Measurements from ENCODE around the gene SHFL. TPM values are rescaled to one million over a fixed set of nuclear protein-coding genes. Genes with fewer than 3 reads are reported as not detected.

The SHFL gene
- total RNA-seq, 1 experiment from 2014 or later, result 29.0 TPM

DNA sequence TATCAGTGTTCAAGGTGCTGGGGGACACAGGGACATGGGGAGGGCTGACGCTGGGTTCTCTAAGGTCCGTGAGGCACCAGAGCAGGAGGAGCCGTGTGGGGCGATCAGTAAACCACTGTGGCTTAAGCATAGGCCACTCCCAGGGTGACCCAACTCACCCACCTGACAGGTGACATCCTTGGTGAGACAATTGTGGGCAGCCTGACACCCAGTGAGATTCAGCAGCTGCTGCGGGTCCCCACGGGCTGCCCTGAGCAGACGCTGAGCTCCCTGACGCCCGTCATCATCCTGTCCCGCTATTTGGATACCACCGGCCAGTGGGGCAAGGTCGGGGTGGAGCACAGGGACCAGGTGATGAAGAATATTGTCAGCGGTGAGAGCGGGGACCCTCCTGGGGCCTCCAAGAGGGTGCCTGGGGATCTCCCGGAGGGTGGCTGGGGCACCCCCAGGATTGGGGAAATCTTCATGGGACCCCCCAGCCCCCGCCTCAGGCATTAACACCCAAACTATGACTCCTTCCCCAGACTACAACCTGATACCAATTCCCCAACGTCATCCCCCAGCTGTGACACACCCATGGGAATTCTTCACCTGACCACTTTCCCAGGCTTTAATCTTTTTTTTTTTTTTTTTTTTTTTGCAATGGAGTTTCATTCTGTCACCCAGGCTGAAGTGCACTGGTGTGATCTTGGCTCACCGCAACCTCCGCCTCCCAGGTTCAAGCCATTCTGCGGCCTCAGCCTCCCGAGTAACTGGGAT is 33.3 kb upstream of the SHFL start:
- Histone ChIP-seq H3K9ac (ENCODE audit: low read length) (no peak overlapping the region), H3K4me2 (ENCODE audit: low read depth, low read length, poor library complexity, severe bottlenecking) (no peak overlapping the region), H3K4me3 (ENCODE audit: low read length) (no peak overlapping the region), H3K79me2 (ENCODE audit: low read length) (no peaks in the 10 kb centered on the region), H4K20me1 (ENCODE audit: insufficient read depth, low read depth, low read length) (no peaks in the 10 kb centered on the region), H3K9me3 (ENCODE audit: low read length) (no peaks in the 10 kb centered on the region), H3K27ac (ENCODE audit: low read length) (no peak overlapping the region), H2AFZ (ENCODE audit: low read length) (no peak overlapping the region), H3K36me3 (ENCODE audit: insufficient read depth, low read length) (no peaks in the 10 kb centered on the region), H3K27me3 (ENCODE audit: low read length) (no peaks in the 10 kb centered on the region), H3K4me1 (ENCODE audit: low read length) (no peaks in the 10 kb centered on the region), H3K9me2 (replicated peaks; ENCODE audit: insufficient read depth, low read length) (no peaks in the 10 kb centered on the region)
- no peak for DNase-seq

DNA sequence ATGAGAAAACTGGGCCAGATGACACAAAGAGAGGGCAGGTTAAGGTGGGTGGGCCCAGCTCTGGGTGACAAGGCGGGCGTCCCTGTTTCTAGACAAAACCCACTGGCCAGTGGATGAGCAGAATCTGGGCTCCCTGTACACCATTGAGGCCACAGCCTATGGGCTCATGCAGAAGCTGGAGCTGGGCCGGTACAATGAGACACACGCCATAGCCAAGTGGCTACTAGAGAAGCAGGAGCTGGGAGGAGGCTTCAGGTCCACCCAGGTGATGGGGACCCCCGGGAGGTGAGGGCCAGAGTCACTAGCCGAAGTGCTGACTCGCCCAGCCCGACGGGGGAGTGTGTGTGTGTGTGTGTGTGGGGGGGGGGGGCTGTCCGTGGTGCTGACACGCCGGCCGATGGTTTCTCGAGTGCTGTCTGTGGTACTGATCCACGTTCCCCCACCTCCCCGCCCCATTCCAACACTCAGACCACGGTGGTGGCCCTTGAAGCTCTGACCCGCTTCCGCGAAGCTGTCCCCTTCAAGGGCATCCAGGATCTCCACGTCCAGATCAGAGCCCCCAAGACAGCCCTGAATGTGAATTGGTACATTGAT is 24.3 kb upstream of the SHFL start:
- Histone ChIP-seq H4K20me1 (ENCODE audit: insufficient read depth, low read depth, low read length) (no peaks in the 10 kb centered on the region), H3K4me1 (ENCODE audit: low read length) (no peaks in the 10 kb centered on the region), H3K79me2 (ENCODE audit: low read length) (no peaks in the 10 kb centered on the region), H3K4me3 (ENCODE audit: low read length) (no peak overlapping the region), H3K9ac (ENCODE audit: low read length) (no peak overlapping the region), H3K27ac (ENCODE audit: low read length) (no peak overlapping the region), H3K4me2 (ENCODE audit: low read depth, low read length, poor library complexity, severe bottlenecking) (no peak overlapping the region), H2AFZ (ENCODE audit: low read length) (no peak overlapping the region), H3K27me3 (ENCODE audit: low read length) (no peaks in the 10 kb centered on the region), H3K9me2 (replicated peaks; ENCODE audit: insufficient read depth, low read length) (no peaks in the 10 kb centered on the region), H3K9me3 (ENCODE audit: low read length) (no peaks in the 10 kb centered on the region), H3K36me3 (ENCODE audit: insufficient read depth, low read length) (no peaks in the 10 kb centered on the region)
- DNase-seq, result no peak

DNA sequence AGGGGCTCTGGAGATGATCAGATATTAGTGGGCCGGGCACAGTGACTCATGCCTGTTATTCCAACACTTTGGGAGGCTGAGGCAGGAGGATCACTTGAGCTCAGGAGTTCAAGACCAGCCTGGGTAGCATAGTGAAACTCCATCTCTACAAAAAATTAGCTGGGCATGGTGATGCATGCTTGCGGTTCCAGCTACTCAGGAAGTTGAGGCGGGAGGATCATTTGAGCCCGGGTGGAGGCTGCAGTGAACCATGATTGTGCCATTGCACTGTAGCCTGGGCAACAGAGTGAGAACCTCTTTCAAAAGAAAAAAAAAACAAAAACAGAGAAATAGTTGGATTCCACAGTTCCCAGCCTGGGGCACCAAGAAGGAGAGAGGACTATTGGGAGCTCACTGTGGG is 17.9 kb upstream of the SHFL start:
- H3K9me2 ChIP-seq (replicated peaks; ENCODE audit: insufficient read depth, low read length), result no peaks in the 10 kb centered on the region
- no peak overlapping the region for H3K4me2 ChIP-seq (ENCODE audit: low read depth, low read length, poor library complexity, severe bottlenecking)
- no peaks in the 10 kb centered on the region for H3K27me3 ChIP-seq (ENCODE audit: low read length)
- DNase-seq, result no peak
- no peaks in the 10 kb centered on the region for H4K20me1 ChIP-seq (ENCODE audit: insufficient read depth, low read depth, low read length)
- H3K4me1 ChIP-seq (ENCODE audit: low read length), result no peaks in the 10 kb centered on the region
- H3K36me3 ChIP-seq (ENCODE audit: insufficient read depth, low read length), result no peaks in the 10 kb centered on the region
- no peaks in the 10 kb centered on the region for H3K79me2 ChIP-seq (ENCODE audit: low read length)
- no peak overlapping the region for H3K4me3 ChIP-seq (ENCODE audit: low read length)
- H3K9me3 ChIP-seq (ENCODE audit: low read length), result no peaks in the 10 kb centered on the region
- no peak overlapping the region for H2AFZ ChIP-seq (ENCODE audit: low read length)
- H3K27ac ChIP-seq (ENCODE audit: low read length), result no peak overlapping the region
- no peak overlapping the region for H3K9ac ChIP-seq (ENCODE audit: low read length)

DNA sequence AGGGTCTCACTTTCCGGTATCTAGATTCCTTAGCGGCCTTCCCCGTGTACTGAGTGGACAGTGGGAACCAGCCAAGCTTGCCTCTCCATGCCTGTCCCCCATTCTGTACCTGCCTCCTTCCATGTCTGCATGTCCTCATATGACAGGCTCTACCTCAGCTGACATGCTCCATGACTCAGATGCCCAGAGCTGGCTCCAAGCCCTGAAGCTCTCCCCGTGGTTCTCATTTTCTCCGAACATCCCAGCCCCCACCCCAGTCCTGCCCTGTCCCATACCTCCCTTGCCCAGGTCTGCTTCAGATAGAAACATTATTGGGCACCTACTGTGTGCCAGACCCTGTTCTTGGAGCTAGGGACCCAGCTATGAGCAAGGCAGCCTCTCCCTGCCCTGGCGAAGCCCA is 17.1 kb upstream of the SHFL start:
- Histone ChIP-seq H3K9ac (ENCODE audit: low read length) (no peak overlapping the region), H3K36me3 (ENCODE audit: insufficient read depth, low read length) (no peaks in the 10 kb centered on the region), H3K4me1 (ENCODE audit: low read length) (no peaks in the 10 kb centered on the region), H3K27me3 (ENCODE audit: low read length) (no peaks in the 10 kb centered on the region), H3K79me2 (ENCODE audit: low read length) (no peaks in the 10 kb centered on the region), H3K9me3 (ENCODE audit: low read length) (peaks cover 4% of the 10 kb centered on the region; the same call in 1 of the 2 replicates), H3K4me3 (ENCODE audit: low read length) (no peak overlapping the region), H4K20me1 (ENCODE audit: insufficient read depth, low read depth, low read length) (no peaks in the 10 kb centered on the region), H3K4me2 (ENCODE audit: low read depth, low read length, poor library complexity, severe bottlenecking) (no peak overlapping the region), H3K9me2 (replicated peaks; ENCODE audit: insufficient read depth, low read length) (no peaks in the 10 kb centered on the region), H3K27ac (ENCODE audit: low read length) (no peak overlapping the region), H2AFZ (ENCODE audit: low read length) (no peak overlapping the region)
- DNase-seq, result no peak

DNA sequence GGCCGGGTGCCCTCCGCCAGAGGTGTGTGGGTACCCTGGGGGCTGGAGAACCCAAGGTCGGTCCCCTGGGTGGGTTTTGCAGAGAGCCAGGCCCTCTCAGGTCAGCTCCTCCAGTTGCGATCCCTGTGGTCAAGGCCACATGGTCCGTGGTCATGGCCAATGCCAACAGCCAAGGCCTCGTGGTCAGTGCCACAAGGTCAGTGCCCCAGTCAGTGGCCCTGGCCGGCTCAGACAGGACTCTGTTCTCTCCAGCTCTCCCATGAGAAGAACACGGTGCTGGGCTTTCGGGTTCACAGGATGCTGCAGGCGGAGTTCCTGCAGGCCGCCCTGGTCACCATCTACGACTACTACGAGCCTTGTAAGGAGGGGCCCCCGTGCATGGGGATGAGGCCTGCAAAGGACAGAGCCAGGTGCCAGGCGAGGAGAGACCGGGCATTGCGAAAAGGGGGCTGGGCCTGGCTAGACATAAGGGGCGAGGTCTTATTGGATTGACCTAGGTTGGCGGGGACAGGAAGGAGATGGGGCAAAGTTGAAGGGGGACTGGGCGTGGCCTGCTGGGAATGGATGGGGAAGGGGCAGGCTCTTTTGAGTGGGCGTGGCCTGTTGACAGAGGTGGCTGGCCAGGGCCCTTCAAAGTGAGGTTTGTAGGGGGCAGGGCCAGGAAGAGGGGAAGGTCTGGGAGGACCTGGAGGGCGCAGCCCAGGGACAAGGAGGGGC is 15.2 kb upstream of the SHFL start:
- Histone ChIP-seq H3K27ac (ENCODE audit: low read length) (no peak overlapping the region), H4K20me1 (ENCODE audit: insufficient read depth, low read depth, low read length) (no peaks in the 10 kb centered on the region), H3K9me2 (replicated peaks; ENCODE audit: insufficient read depth, low read length) (no peaks in the 10 kb centered on the region), H3K4me2 (ENCODE audit: low read depth, low read length, poor library complexity, severe bottlenecking) (no peak overlapping the region), H3K79me2 (ENCODE audit: low read length) (no peaks in the 10 kb centered on the region), H3K4me1 (ENCODE audit: low read length) (no peaks in the 10 kb centered on the region), H3K36me3 (ENCODE audit: insufficient read depth, low read length) (no peaks in the 10 kb centered on the region), H3K27me3 (ENCODE audit: low read length) (no peaks in the 10 kb centered on the region), H3K9ac (ENCODE audit: low read length) (no peak overlapping the region), H3K9me3 (ENCODE audit: low read length) (peaks cover 4% of the 10 kb centered on the region; the same call in 1 of the 2 replicates), H2AFZ (ENCODE audit: low read length) (no peak overlapping the region), H3K4me3 (ENCODE audit: low read length) (no peak overlapping the region)
- no peak for DNase-seq

DNA sequence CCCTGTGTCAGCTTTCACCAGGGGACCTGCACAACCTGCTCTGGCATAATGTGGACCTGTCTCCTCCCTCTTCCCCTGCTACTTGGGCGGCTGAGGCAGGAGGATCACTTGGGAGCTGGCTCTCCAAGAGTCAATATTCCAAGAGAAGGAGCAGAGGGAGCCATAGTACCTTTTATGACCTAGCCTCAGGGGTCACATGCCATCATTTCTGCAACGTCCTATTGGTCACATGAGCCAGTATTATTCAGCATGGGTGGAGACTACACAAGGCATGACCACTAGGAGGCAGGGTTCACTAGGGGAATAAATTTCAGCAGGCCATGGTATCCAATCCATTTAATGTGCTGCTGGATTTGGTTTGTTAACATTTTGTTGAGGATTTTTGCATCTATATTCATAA is 12.0 kb upstream of the SHFL start:
- no peak overlapping the region for H3K27ac ChIP-seq (ENCODE audit: low read length)
- H3K79me2 ChIP-seq (ENCODE audit: low read length), result no peaks in the 10 kb centered on the region
- no peak overlapping the region for H3K4me3 ChIP-seq (ENCODE audit: low read length)
- H3K9ac ChIP-seq (ENCODE audit: low read length), result no peak overlapping the region
- H3K9me2 ChIP-seq (replicated peaks; ENCODE audit: insufficient read depth, low read length), result no peaks in the 10 kb centered on the region
- H3K27me3 ChIP-seq (ENCODE audit: low read length), result no peaks in the 10 kb centered on the region
- H3K4me1 ChIP-seq (ENCODE audit: low read length), result no peaks in the 10 kb centered on the region
- no peaks in the 10 kb centered on the region for H4K20me1 ChIP-seq (ENCODE audit: insufficient read depth, low read depth, low read length)
- no peak overlapping the region for H3K4me2 ChIP-seq (ENCODE audit: low read depth, low read length, poor library complexity, severe bottlenecking)
- no peak overlapping the region for H2AFZ ChIP-seq (ENCODE audit: low read length)
- H3K36me3 ChIP-seq (ENCODE audit: insufficient read depth, low read length), result no peaks in the 10 kb centered on the region
- DNase-seq, result peak; percentile 88
- peaks cover 4% of the 10 kb centered on the region; the same call in 1 of the 2 replicates for H3K9me3 ChIP-seq (ENCODE audit: low read length)

DNA sequence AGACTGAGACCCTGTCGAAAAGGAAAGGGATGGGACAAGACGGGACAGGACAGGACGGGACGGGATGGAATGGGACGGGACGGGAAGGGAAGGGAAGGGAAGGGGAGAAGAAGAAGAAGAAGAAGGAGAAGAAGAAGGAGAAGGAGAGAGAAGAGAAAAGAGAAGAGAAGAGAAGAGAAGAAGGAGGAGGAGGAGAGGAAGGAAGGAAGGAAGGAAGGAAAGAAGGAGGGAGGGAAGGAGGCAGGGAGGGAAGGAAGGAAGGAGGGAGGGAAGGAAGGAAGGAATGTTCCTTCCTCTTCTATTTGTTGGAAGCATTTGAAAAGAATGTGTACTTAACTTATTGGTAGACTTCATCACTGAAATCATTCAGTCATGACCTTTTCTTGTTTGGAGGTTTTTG is 9.6 kb upstream of the SHFL start:
- Histone ChIP-seq H3K9me2 (replicated peaks; ENCODE audit: insufficient read depth, low read length) (no peaks in the 10 kb centered on the region), H3K9ac (ENCODE audit: low read length) (no peak overlapping the region), H4K20me1 (ENCODE audit: insufficient read depth, low read depth, low read length) (no peaks in the 10 kb centered on the region), H3K9me3 (ENCODE audit: low read length) (peaks cover 4% of the 10 kb centered on the region; the same call in 1 of the 2 replicates), H3K4me3 (ENCODE audit: low read length) (no peak overlapping the region), H3K27ac (ENCODE audit: low read length) (no peak overlapping the region), H2AFZ (ENCODE audit: low read length) (no peak overlapping the region), H3K4me2 (ENCODE audit: low read depth, low read length, poor library complexity, severe bottlenecking) (no peak overlapping the region), H3K4me1 (ENCODE audit: low read length) (no peaks in the 10 kb centered on the region), H3K27me3 (ENCODE audit: low read length) (no peaks in the 10 kb centered on the region), H3K79me2 (ENCODE audit: low read length) (no peaks in the 10 kb centered on the region), H3K36me3 (ENCODE audit: insufficient read depth, low read length) (no peaks in the 10 kb centered on the region)
- DNase-seq, result no peak

DNA sequence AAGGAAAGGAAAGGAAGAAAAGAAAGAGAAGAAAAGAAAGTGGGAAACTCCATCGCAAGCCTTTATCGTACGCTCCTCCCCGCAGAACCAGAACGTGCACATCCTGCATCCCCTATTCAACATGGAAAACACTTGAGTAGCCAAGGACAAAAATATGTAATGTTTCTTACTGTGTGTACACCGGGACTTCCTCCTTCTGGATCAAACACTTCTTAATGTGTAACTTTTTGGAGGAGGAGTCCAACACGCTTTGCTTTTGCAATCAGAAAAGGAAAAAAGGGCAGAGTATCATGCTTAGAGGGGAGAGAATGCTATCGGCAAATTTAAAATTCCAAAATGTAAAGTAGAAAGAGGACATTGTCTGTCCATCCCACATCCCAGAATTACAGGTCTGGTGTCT is 7.8 kb upstream of the SHFL start:
- Histone ChIP-seq H3K27me3 (ENCODE audit: low read length) (no peaks in the 10 kb centered on the region), H3K36me3 (ENCODE audit: insufficient read depth, low read length) (no peaks in the 10 kb centered on the region), H3K9ac (ENCODE audit: low read length) (no peak overlapping the region), H3K4me2 (ENCODE audit: low read depth, low read length, poor library complexity, severe bottlenecking) (no peak overlapping the region), H3K4me1 (ENCODE audit: low read length) (no peaks in the 10 kb centered on the region), H2AFZ (ENCODE audit: low read length) (no peak overlapping the region), H3K4me3 (ENCODE audit: low read length) (no peak overlapping the region), H3K9me2 (replicated peaks; ENCODE audit: insufficient read depth, low read length) (no peaks in the 10 kb centered on the region), H3K27ac (ENCODE audit: low read length) (no peak overlapping the region), H4K20me1 (ENCODE audit: insufficient read depth, low read depth, low read length) (no peaks in the 10 kb centered on the region), H3K9me3 (ENCODE audit: low read length) (peaks cover 4% of the 10 kb centered on the region; the same call in 1 of the 2 replicates), H3K79me2 (ENCODE audit: low read length) (no peaks in the 10 kb centered on the region)
- no peak for DNase-seq

All from Karpas-422 (cell line).